NCI-H748 (cell line): ENCODE results near the gene CHRM2.

ENCODE experiments used
- DNase-seq: peaks from one replicate; lab custom pipeline; 2025; ENCODE audit not compliant: unreplicated experiment; lab: John Stamatoyannopoulos, UW

CHRM2 gene

DNA sequence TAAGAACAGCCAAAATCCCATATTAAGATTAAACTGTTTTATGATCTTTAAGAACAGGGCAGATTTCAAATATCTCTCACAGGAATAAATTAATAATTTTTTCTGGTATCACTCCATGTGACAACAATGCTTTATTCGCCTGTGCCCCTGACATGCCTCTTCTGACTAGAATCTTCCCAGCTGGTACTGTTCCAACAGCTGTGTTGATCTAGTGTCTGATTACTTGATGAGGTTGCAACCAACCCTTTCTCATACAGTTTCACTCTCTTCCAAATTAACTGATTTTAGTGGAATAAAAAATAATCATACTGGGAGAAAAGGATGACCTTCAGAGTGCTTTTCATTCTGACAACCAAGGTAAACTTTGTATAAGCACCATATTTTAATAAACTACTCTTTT lies 151.9 kb downstream of the CHRM2 start:
- peak; percentile 41 for DNase-seq

DNA sequence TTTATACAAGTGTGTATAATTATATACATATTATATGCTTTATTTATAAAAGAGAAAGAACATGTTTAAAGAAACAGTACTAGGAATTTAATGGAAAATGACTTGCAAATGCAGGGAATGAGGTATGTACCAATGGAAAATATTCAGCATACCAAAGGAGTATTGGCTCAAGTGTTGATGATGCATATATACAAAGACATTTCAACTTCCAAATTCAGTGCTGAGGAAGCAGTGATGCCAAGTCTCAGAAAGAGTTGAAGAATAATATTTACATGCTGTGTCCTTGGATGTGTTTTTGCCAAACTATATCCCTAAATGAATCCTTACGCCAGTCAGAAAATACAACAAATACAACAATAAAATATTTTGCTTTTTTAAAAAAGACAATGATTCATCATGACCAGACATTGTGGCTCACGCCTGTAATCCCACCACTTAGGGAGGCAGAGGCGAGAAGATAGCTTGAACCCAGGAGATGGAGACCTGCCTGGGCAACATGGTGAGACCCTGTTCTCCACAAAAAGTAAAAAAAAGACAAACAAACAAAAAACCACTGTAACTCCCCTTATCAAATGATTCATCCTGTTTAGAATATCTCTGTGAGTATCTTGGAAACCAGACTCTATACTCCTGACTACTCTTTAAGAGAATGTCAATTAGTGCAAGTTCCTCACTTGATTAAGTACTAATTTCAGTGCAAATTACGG lies 157.2 kb downstream of the CHRM2 start:
- no peak for DNase-seq

DNA sequence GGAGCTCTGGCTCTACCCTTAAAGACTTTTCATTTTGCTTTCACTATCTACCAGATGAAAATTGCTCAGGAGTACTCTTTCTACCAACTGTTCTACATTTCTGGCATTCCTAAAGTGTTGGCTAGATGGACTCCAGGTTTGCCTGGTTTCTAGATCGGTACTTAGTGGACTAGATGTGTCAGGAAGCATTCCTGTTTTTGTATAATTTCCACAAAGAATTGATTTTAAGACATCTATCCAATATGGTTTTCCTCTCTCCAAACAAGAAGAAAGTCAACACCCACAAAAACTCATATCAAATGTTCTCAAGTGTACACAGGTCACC lies 157.7 kb downstream of the CHRM2 start:
- no peak for DNase-seq

DNA sequence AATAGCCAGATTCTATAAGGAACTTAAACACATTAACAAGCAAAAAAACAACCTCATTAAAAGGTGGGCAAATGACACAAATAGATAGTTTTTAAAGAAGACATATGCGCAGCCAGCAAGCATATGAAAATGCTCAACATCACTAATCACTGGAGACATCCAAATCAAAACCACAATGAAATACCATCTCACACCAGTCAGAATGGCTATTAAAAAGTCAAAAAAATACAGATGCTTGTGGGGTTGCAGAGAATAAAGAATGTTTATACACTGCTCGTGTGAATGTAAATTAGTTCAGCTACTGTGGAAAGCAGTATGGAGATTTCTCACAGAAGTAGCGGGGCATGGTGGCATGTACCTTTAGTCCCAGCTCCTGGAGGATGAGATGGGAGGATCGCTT lies 164.0 kb downstream of the CHRM2 start:
- DNase-seq = no peak

DNA sequence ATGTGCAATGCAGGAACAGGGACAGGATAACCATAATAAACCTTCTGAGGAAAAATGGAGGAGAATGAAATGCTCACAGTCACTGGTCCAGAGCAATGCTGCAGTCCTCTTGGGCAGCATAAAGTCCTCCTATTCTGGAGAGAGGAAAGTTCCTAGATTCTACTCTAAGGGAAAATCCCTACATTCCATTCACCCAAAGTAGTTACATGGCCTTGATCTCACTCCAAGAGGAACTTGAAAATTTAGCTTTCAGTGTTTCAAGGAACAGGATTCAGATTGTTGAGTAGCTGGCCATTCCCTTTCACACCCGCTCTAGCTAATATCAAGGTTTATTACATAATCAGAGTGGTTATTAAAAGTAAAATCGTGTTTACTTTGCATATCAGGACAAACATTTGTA lies 168.3 kb downstream of the CHRM2 start:
- no peak for DNase-seq

DNA sequence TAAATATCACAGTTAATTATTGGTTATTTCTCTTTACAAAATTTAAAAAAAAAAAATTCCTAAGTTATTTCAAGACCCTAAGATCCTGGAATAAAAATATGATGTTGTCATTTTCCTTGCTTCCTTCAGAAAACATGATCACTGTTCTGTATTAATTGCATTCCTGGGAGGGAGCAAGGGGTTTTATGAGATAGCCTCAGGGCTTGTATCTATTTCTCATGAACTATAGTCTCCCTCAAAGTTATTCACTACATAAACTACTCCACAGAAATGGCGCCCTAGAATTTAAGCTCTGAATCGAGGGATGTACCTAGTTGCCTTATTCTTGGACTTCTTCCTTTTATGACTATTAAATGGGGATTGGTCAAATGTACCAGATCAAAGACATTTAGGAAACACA lies 170.3 kb downstream of the CHRM2 start:
- DNase-seq = no peak

DNA sequence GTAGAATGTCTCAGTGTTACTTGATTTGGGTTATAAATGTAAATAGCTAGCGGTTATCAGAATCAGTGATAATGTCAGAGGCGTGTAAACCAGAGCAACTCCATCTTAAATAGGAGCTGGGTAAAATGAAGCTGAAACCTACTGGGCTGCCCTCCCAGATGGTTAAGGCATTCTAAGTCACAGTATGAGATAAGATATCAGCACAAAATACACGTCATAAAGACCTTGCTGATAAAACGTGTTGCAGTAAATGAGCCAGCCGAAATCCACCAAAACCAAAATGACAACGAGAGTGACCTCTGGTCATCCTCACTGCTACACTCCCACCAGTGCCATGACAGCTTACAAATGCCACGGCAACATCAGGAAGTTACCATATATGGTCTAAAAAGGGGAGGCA lies 172.3 kb downstream of the CHRM2 start:
- no peak for DNase-seq

DNA sequence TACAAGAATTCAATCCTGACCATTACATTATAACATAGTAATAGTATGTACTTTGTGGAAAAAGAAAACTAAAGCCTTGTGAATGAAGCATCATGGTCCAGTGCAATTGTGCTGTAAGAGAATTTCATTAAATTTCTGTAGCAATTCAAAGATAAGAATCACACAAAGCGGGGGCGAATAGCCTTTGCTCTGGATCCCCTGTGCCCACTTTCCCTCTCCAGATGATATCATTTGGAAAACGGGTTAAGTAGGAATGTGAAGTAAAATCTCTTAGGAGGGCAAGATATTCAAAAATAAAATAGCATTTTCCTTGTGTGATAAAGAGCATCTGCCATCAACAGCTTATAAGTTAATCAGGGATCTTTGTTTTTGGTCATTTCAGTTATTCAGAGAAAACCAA lies 177.1 kb downstream of the CHRM2 start:
- DNase-seq = no peak

DNA sequence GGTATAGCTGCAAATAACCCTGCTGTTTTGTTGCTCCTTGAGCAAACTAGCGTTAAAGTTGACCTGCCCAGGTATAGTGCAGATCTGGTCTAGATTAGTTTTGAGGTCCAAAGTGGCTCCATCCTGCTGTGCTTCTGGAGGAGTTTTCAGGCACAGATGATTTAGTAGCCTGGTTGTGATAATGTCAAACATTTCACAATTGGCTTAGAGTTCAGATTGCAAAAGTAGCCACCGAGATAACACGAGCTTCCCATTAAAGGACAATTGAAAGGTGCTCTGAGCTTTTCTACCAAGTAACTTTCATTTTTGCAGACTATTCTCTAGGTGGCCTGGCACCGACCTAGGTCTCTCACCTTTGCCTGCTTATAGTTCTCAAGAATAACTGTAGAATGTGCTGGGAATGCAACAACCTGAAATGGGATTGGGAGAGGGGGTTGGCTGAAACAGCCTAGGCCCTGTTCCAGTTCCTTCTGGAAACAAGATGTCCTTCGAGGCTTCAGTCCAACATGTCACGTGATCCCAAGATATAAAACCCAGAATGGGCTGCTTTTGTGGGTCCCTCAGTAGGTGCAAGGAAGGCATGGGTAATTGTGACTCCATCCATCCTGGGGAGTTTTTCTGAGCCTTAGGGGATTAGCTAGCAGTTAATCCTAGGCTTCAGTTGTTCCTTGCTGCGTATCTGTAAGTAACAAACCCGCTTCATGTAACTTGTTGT lies 201.0 kb downstream of the CHRM2 start:
- DNase-seq = no peak
